Measurements from ENCODE around the gene R3HDM4. TPM values are rescaled to one million over a fixed set of nuclear protein-coding genes. Genes with fewer than 3 reads are reported as not detected.

R3HDM4 gene
- total and polyA plus RNA-seq, 9 of the 15 experiments (the other 6 are each of a cell fraction or from before 2014, with no cell fraction given), result 3.2 to 154 (median 59.0) TPM

DNA sequence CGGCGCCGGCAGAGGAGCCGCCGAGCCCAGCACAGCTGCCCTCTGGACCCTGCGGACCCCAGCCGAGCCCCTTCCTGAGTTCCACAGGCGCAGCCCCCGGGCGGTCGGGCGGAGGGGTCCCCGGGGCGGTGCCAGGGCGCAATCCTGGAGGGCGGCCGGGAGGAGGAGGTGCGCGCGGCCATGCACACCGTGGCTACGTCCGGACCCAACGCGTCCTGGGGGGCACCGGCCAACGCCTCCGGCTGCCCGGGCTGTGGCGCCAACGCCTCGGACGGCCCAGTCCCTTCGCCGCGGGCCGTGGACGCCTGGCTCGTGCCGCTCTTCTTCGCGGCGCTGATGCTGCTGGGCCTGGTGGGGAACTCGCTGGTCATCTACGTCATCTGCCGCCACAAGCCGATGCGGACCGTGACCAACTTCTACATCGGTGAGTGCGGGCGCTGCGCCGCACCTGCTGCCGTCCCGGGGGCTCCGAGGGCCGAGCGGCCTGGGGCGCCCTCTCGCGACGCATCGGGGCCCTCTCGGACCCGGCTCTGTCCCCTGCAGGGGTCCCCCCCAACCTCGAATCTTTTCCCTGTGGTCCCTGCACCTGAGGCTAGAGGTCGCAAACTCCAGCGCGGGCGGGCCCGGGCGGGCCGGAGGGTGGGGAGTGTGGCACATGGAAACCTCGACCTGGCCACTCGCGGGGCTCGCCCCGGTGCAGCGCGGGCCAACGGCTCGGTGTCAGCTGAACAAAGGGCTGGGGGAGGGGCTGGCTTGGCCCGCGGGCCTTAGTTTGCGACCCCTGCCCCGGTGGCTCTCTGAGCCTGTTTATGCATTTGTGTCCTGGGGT, 4.5 kb upstream of the R3HDM4 start, which contains the start of gene KISS1R (continued):
- TF ChIP-seq, protein P1, sequence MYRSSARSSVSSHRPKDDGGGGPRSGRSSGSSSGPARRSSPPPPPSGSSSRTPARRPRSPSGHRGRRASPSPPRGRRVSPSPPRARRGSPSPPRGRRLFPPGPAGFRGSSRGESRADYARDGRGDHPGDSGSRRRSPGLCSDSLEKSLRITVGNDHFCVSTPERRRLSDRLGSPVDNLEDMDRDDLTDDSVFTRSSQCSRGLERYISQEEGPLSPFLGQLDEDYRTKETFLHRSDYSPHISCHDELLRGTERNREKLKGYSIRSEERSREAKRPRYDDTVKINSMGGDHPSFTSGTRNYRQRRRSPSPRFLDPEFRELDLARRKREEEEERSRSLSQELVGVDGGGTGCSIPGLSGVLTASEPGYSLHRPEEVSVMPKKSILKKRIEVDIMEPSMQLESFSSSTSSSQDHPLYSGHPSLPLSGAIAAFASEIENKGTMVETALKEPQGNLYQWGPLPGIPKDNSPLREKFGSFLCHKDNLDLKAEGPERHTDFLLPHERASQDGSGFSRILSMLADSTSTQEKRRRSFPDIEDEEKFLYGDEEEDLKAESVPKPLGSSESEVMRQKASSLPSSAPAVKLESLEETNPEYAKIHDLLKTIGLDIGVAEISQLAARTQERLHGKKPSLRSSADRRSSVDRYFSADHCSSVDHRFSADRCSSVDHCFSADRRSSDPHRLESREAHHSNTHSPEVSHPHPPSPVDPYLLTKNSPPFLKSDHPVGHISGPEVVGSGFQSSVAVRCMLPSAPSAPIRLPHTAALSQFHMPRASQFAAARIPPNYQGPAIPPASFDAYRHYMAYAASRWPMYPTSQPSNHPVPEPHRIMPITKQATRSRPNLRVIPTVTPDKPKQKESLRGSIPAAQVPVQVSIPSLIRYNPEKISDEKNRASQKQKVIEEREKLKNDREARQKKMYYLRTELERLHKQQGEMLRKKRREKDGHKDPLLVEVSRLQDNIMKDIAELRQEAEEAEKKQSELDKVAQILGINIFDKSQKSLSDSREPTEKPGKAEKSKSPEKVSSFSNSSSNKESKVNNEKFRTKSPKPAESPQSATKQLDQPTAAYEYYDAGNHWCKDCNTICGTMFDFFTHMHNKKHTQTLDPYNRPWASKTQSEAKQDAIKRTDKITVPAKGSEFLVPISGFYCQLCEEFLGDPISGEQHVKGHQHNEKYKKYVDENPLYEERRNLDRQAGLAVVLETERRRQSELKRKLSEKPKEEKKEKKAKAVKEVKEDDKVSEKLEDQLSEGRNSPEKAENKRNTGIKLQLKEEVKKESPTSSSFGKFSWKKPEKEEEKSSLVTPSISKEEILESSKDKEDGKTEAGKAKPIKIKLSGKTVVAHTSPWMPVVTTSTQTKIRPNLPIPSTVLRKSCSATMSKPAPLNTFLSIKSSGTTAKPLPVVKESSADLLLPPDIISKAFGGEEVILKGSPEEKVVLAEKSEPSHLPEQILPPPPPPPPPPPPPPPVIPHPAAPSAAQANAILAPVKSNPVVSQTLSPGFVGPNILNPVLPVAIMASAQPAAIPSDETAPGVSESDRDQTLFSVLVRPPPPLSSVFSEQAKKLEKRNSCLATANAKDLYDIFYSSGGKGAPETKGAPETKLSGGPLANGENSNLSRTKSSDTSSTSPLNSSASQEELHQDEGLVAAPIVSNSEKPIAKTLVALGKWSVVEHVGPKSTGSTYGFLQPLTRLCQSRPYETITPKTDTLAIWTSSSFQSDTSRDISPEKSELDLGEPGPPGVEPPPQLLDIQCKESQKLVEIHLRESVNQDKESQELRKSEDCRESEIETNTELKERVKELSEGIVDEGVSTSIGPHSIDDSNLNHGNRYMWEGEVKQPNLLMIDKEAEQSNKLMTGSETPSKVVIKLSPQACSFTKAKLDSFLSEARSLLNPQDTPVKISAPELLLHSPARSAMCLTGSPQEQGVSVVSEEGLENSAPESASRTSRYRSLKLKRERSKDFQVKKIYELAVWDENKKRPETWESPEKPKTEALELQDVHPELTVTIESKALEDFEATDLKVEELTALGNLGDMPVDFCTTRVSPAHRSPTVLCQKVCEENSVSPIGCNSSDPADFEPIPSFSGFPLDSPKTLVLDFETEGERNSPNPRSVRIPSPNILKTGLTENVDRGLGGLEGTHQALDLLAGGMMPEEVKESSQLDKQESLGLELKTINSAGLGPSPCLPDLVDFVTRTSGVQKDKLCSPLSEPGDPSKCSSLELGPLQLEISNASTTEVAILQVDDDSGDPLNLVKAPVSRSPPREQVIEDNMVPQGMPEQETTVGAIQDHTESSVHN (IDR thresholded peaks at IDR 0.05; ENCODE audit: borderline replicate concordance in 1 of 2, low read depth in 1 of 2), result no peak
- TF ChIP-seq, protein P2, sequence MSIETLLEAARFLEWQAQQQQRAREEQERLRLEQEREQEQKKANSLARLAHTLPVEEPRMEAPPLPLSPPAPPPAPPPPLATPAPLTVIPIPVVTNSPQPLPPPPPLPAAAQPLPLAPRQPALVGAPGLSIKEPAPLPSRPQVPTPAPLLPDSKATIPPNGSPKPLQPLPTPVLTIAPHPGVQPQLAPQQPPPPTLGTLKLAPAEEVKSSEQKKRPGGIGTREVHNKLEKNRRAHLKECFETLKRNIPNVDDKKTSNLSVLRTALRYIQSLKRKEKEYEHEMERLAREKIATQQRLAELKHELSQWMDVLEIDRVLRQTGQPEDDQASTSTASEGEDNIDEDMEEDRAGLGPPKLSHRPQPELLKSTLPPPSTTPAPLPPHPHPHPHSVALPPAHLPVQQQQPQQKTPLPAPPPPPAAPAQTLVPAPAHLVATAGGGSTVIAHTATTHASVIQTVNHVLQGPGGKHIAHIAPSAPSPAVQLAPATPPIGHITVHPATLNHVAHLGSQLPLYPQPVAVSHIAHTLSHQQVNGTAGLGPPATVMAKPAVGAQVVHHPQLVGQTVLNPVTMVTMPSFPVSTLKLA (conservative IDR thresholded peaks at IDR 0.05), result peak; percentile 55 to 58; a peak in 3 of 4 replicates
- TF ChIP-seq, protein P3, sequence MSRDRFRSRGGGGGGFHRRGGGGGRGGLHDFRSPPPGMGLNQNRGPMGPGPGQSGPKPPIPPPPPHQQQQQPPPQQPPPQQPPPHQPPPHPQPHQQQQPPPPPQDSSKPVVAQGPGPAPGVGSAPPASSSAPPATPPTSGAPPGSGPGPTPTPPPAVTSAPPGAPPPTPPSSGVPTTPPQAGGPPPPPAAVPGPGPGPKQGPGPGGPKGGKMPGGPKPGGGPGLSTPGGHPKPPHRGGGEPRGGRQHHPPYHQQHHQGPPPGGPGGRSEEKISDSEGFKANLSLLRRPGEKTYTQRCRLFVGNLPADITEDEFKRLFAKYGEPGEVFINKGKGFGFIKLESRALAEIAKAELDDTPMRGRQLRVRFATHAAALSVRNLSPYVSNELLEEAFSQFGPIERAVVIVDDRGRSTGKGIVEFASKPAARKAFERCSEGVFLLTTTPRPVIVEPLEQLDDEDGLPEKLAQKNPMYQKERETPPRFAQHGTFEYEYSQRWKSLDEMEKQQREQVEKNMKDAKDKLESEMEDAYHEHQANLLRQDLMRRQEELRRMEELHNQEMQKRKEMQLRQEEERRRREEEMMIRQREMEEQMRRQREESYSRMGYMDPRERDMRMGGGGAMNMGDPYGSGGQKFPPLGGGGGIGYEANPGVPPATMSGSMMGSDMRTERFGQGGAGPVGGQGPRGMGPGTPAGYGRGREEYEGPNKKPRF (IDR thresholded peaks at IDR 0.05; ENCODE audit: low read depth, low read length), result no peak
- TF ChIP-seq HDAC3 (IDR thresholded peaks at IDR 0.05; ENCODE audit: borderline replicate concordance, partially characterized antibody) (no peak), ZNF217 (CRISPR knock-in tag; IDR thresholded peaks at IDR 0.05) (no peak), MYC (IDR thresholded peaks at IDR 0.05; ENCODE audit: low read depth, low read length) (peak; percentile 81), MYC (CRISPR knock-in tag; IDR thresholded peaks at IDR 0.05; ENCODE audit: borderline replicate concordance, low read depth) (no peak), ADNP (tag; IDR thresholded peaks at IDR 0.05) (peak; percentile 87), NCOR1 (IDR thresholded peaks at IDR 0.05) (0 out of 2 replicates have a peak, but pooled peaks have one; percentile 5)
- TF ChIP-seq, protein P4, sequence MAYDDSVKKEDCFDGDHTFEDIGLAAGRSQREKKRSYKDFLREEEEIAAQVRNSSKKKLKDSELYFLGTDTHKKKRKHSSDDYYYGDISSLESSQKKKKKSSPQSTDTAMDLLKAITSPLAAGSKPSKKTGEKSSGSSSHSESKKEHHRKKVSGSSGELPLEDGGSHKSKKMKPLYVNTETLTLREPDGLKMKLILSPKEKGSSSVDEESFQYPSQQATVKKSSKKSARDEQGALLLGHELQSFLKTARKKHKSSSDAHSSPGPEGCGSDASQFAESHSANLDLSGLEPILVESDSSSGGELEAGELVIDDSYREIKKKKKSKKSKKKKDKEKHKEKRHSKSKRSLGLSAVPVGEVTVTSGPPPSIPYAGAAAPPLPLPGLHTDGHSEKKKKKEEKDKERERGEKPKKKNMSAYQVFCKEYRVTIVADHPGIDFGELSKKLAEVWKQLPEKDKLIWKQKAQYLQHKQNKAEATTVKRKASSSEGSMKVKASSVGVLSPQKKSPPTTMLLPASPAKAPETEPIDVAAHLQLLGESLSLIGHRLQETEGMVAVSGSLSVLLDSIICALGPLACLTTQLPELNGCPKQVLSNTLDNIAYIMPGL (CRISPR knock-in tag; IDR thresholded peaks at IDR 0.05), result no peak; the same call in 1 of the 2 replicates

All from K562 (cell line).